Measurements from ENCODE around the gene TRDMT1. TPM values are rescaled to one million over a fixed set of nuclear protein-coding genes. Genes with fewer than 3 reads are reported as not detected.
A peak's percentile ranks its signal among the peaks of the same experiment; 100 is the strongest.

TRDMT1 gene
- total RNA-seq, 1 donor from 2014 or later = 14.3 TPM

- TF ChIP-seq CTCF (IDR thresholded peaks at IDR 0.05; ENCODE audit: unreplicated experiment) = no peak
- peaks cover 12% of the 10 kb centered on the region for H3K9me3 Mint-ChIP-seq (ENCODE audit: low read depth)
- H3K36me3 Mint-ChIP-seq (ENCODE audit: insufficient read depth) = peaks cover 2% of the 10 kb centered on the region
- no peak for DNase-seq (ENCODE audit: low spot score, unreplicated experiment)
- H3K27ac Mint-ChIP-seq = no peak overlapping the region
- H3K4me1 Mint-ChIP-seq (ENCODE audit: low read depth) = peaks cover 22% of the 10 kb centered on the region
- no peaks in the 10 kb centered on the region for H3K27me3 Mint-ChIP-seq
- no peak overlapping the region for H3K4me3 Mint-ChIP-seq (ENCODE audit: low read depth)
These were observed 4.9 kb downstream of the TRDMT1 start for GRCh38 chr10:17196573-17196972.

GRCh38 chr10:17196045-17196444, 5.4 kb downstream of the TRDMT1 start:
- Mint-ChIP-seq H3K27me3 (no peaks in the 10 kb centered on the region), H3K9me3 (ENCODE audit: low read depth) (peaks cover 12% of the 10 kb centered on the region), H3K27ac (no peak overlapping the region)

GRCh38 chr10:17195083-17195482, 6.4 kb downstream of the TRDMT1 start:
- TF ChIP-seq CTCF (IDR thresholded peaks at IDR 0.05; ENCODE audit: unreplicated experiment) = no peak
- peaks cover 2% of the 10 kb centered on the region for H3K36me3 Mint-ChIP-seq (ENCODE audit: insufficient read depth)
- peaks cover 12% of the 10 kb centered on the region for H3K9me3 Mint-ChIP-seq (ENCODE audit: low read depth)
- peaks cover 12% of the 10 kb centered on the region for H3K4me1 Mint-ChIP-seq (ENCODE audit: low read depth)
- no peak overlapping the region for H3K27ac Mint-ChIP-seq
- no peak overlapping the region for H3K4me3 Mint-ChIP-seq (ENCODE audit: low read depth)
- H3K27me3 Mint-ChIP-seq = no peaks in the 10 kb centered on the region
- no peak for DNase-seq (ENCODE audit: low spot score, unreplicated experiment)

More at GRCh38 chr10:17196045-17196444, 5.4 kb downstream of the TRDMT1 start:
- peaks cover 2% of the 10 kb centered on the region for H3K36me3 Mint-ChIP-seq (ENCODE audit: insufficient read depth)
- no peak for DNase-seq (ENCODE audit: low spot score, unreplicated experiment)
- H3K4me1 Mint-ChIP-seq (ENCODE audit: low read depth) = peaks cover 20% of the 10 kb centered on the region
- no peak for TF ChIP-seq CTCF (IDR thresholded peaks at IDR 0.05; ENCODE audit: unreplicated experiment)
- no peak overlapping the region for H3K4me3 Mint-ChIP-seq (ENCODE audit: low read depth)

GRCh38 chr10:17190602-17191001, 10.9 kb downstream of the TRDMT1 start:
- no peaks in the 10 kb centered on the region for H3K4me1 Mint-ChIP-seq (ENCODE audit: low read depth)
- no peak overlapping the region for H3K4me3 Mint-ChIP-seq (ENCODE audit: low read depth)
- H3K9me3 Mint-ChIP-seq (ENCODE audit: low read depth) = peaks cover 12% of the 10 kb centered on the region
- peak overlapping the region; percentile 39 for H3K27ac Mint-ChIP-seq
- H3K27me3 Mint-ChIP-seq = no peaks in the 10 kb centered on the region
- no peak for TF ChIP-seq CTCF (IDR thresholded peaks at IDR 0.05; ENCODE audit: unreplicated experiment)
- DNase-seq (ENCODE audit: low spot score, unreplicated experiment) = no peak
- H3K36me3 Mint-ChIP-seq (ENCODE audit: insufficient read depth) = peaks cover 2% of the 10 kb centered on the region

- Mint-ChIP-seq H3K36me3 (ENCODE audit: insufficient read depth) (no peaks in the 10 kb centered on the region), H3K27me3 (no peaks in the 10 kb centered on the region), H3K9me3 (ENCODE audit: low read depth) (peaks cover 5% of the 10 kb centered on the region), H3K27ac (no peak overlapping the region), H3K4me1 (ENCODE audit: low read depth) (no peaks in the 10 kb centered on the region), H3K4me3 (ENCODE audit: low read depth) (no peak overlapping the region)
- DNase-seq (ENCODE audit: low spot score, unreplicated experiment) = no peak
- TF ChIP-seq CTCF (IDR thresholded peaks at IDR 0.05; ENCODE audit: unreplicated experiment) = no peak
These were observed 12.8 kb downstream of the TRDMT1 start for GRCh38 chr10:17188644-17189172.

Data from progenitor cell of endocrine pancreas (in vitro differentiated cells).